Calu3 (cell line): ENCODE data around the gene FXYD6. TPM values are rescaled to one million over a fixed set of nuclear protein-coding genes. Genes with fewer than 3 reads are reported as not detected.

ENCODE experiments used
- BruUV-seq: library from RNA; stranded (reverse); fragments of 400-500 nt; replicated peaks from 2 replicates; lab custom pipeline; 2021; lab: Mats Ljungman, UMichigan
- CTCF ChIA-PET: fragments of 300-600 bp; sonication (Branson Sonifier 250); formaldehyde crosslinking; loops from one replicate; lab custom pipeline; 2022; ENCODE audit warnings: antibody characterized with exemption; lab: Charles Lee
- DNase-seq: peaks from one replicate; pipeline ENCODE4 v3.0.0; 2022
- H3K27ac Mint-ChIP-seq: one replicate; pipeline ENCODE4 v1.8.0; 2022; ENCODE audit warnings: mixed read lengths; ENCODE audit not compliant: unreplicated experiment
- H3K27me3 Mint-ChIP-seq: one replicate; pipeline ENCODE4 v1.8.0; 2022; ENCODE audit warnings: mixed read lengths; ENCODE audit not compliant: unreplicated experiment
- H3K36me3 Mint-ChIP-seq: one replicate; pipeline ENCODE4 v1.8.0; 2022; ENCODE audit warnings: mild to moderate bottlenecking, moderate library complexity, mixed read lengths; ENCODE audit not compliant: insufficient read depth, unreplicated experiment
- H3K4me1 Mint-ChIP-seq: one replicate; pipeline ENCODE4 v1.8.0; 2022; ENCODE audit warnings: mild to moderate bottlenecking, low read depth, mixed read lengths; ENCODE audit not compliant: unreplicated experiment
- H3K4me3 Mint-ChIP-seq: one replicate; pipeline ENCODE4 v1.8.0; 2022; ENCODE audit warnings: mild to moderate bottlenecking, low read depth, moderate library complexity, mixed read lengths; ENCODE audit not compliant: unreplicated experiment
- H3K9me3 Mint-ChIP-seq: one replicate; pipeline ENCODE4 v1.8.0; 2022; ENCODE audit warnings: low read depth, mixed read lengths; ENCODE audit not compliant: unreplicated experiment
- intact Hi-C: fragments of 100-400 bp; cut with micrococcal nuclease; formaldehyde crosslinking; loops from one replicate; pipeline ENCODE4 v1.10.0; 2022; ENCODE audit not compliant: unreplicated experiment
- total RNA-seq: library from RNA; stranded (reverse); gene quantifications from 2 replicates; pipeline ENCODE4 v1.2.3, GENCODE V29; 2022
- TF ChIP-seq, protein P1 (sequence below): fragments of 200-600 bp; IDR thresholded peaks from one replicate; pipeline ENCODE4 v1.8.0; 2022; ENCODE audit warnings: antibody characterized with exemption; ENCODE audit not compliant: unreplicated experiment

Gene FXYD6
- total RNA-seq, 1 experiment from 2014 or later, result 0.61 TPM

DNA sequence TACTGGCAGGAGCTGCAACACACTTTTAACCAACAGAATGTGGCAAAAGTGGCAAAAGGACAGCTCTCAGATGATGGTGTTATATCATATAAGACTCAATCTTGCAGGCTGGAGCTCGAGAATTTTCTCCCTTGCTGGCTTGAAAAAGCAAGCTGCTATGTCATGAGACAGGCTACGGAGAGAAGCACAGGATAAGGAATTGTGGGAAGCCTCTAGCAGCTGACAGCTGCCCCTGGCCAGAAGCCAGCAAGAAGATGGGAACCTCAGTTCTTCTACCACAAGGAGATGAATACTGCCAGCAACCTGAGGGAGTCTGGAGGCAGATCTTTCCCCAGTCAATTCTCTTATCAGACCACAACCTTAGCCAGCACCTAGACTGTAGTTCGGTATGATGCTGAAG lies 24.6 kb downstream of the FXYD6 start:
- Mint-ChIP-seq H3K4me3 (no peak overlapping the region), H3K27ac (no peak overlapping the region), H3K27me3 (peaks cover 53% of the 10 kb centered on the region), H3K4me1 (no peaks in the 10 kb centered on the region), H3K36me3 (no peaks in the 10 kb centered on the region), H3K9me3 (peaks cover 7% of the 10 kb centered on the region)
- no peak for DNase-seq
- TF ChIP-seq, protein P1, sequence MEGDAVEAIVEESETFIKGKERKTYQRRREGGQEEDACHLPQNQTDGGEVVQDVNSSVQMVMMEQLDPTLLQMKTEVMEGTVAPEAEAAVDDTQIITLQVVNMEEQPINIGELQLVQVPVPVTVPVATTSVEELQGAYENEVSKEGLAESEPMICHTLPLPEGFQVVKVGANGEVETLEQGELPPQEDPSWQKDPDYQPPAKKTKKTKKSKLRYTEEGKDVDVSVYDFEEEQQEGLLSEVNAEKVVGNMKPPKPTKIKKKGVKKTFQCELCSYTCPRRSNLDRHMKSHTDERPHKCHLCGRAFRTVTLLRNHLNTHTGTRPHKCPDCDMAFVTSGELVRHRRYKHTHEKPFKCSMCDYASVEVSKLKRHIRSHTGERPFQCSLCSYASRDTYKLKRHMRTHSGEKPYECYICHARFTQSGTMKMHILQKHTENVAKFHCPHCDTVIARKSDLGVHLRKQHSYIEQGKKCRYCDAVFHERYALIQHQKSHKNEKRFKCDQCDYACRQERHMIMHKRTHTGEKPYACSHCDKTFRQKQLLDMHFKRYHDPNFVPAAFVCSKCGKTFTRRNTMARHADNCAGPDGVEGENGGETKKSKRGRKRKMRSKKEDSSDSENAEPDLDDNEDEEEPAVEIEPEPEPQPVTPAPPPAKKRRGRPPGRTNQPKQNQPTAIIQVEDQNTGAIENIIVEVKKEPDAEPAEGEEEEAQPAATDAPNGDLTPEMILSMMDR, result no peak
- intact Hi-C loops, result no loop called here
- BruUV-seq, result no TSS peak
- CTCF ChIA-PET, result no interaction called here

DNA sequence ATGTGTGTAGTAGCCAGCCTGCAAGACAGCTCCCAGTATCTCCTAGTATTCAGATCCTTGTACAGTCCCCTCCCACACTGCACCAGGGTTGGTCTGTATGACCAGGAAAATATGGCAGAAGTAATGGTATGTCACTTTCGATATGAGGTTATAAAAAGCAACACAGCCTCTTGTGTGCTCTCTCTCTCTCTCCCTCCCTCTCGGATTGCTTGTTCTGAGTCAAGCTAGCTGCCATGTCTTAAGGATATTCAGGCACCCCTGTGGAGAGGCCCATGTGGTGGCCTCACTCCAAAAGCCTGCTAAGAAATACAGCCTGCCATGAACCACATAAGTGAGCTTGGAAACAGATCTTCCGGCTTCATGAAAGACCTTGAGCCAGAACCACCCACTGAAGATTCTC lies 25.4 kb downstream of the FXYD6 start:
- H3K36me3 Mint-ChIP-seq, result no peaks in the 10 kb centered on the region
- CTCF ChIA-PET, result no interaction called here
- TF ChIP-seq, protein P1, result no peak
- no peak overlapping the region for H3K27ac Mint-ChIP-seq
- no peak overlapping the region for H3K4me3 Mint-ChIP-seq
- no peaks in the 10 kb centered on the region for H3K4me1 Mint-ChIP-seq
- H3K9me3 Mint-ChIP-seq, result peaks cover 7% of the 10 kb centered on the region
- H3K27me3 Mint-ChIP-seq, result peaks cover 53% of the 10 kb centered on the region
- DNase-seq, result no peak
- BruUV-seq, result no TSS peak
- intact Hi-C loops, result no loop called here

DNA sequence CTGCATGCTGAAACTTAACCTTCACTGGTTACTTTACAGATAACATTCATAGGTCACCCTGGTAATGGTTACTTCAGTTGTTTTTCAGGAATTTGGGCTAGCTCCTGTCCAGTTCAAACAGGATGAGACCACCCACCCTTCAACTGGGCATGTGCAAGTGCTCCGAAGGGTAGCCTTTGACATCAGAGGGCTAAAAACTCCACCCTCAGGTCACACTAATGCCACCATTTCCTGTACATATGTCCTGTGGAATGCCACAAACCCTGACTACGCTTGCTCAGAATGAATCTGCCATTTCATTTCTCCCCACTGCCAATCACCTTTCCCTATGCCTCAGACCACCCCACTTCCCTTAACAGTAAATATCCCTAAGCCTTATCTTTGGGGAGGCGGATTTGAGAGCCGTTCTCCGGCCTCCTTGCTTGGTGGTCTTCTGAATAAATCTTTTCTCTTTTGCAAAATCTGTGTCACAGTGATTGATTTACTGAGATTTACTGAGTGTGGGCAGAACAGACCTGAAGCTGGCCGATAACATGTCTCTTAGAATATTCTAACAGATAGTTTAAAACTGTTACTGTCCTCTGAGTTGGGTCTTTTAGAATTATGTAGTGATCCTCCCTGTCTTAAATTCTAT lies 26.6 kb downstream of the FXYD6 start:
- no peaks in the 10 kb centered on the region for H3K4me1 Mint-ChIP-seq
- no peak overlapping the region for H3K27ac Mint-ChIP-seq
- peaks cover 44% of the 10 kb centered on the region for H3K27me3 Mint-ChIP-seq
- no TSS peak for BruUV-seq
- no peaks in the 10 kb centered on the region for H3K36me3 Mint-ChIP-seq
- peaks cover 7% of the 10 kb centered on the region for H3K9me3 Mint-ChIP-seq
- TF ChIP-seq, protein P1, result no peak
- H3K4me3 Mint-ChIP-seq, result no peak overlapping the region
- intact Hi-C loops, result no loop called here
- CTCF ChIA-PET, result no interaction called here
- no peak for DNase-seq

DNA sequence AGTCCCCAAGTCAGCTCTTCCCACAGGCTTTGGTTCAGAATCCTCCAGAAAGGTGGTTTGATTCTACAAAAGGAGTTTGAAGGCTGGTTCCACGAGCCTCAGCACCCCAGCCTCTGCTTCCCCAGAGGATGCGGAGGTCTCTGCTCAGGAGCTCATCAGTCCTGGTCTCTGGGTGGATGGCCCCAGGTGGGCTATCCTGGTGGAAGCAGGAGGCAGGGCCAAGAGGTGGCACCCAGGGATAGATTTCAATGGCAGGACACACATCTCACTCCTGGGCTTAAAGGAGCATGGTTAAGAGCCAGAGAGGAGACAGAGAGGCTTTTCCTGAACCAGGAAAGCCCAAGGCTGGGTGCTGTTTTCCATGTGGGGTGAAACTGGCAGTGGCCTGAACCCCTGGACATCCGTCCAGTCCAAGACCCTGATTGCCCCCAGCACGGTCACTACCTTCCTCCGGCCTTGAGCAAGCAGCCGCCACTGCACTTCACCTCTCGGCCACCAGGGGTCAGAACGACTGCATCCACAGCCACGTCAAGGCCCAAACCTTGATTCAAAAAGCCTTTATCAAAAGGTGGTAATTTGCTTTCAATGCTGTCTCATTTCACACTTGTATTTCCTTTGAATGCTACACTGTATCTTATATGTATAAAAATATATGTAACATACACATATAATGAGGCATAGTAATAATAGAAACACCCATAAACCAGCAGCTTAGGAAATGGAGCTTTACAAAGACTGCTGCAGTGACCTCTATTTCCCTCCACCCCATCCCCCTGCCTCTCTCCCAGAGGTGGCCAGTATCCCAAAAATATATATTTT lies 32.6 kb downstream of the FXYD6 start:
- Mint-ChIP-seq H3K36me3 (no peaks in the 10 kb centered on the region), H3K4me1 (no peaks in the 10 kb centered on the region), H3K4me3 (no peak overlapping the region), H3K27me3 (peaks cover 13% of the 10 kb centered on the region), H3K27ac (no peak overlapping the region), H3K9me3 (no peaks in the 10 kb centered on the region)
- DNase-seq, result peak; percentile 76
- CTCF ChIA-PET, result interaction anchor here (1.0 to 2.8 kb wide), 3 partner anchors 103 to 210 kb away, joined by 3 to 23 read pairs (median 11); no protein-coding TSS in a partner anchor
- BruUV-seq, result no TSS peak
- intact Hi-C loops, result loop anchor here (1.0 kb wide), 1 partner anchor 103 kb away; no protein-coding TSS in a partner anchor
- TF ChIP-seq, protein P1, result peak; percentile 89
